Stomach (tissue), 9 donors: Measurements from ENCODE around the gene PSMD13. TPM values are rescaled to one million over a fixed set of nuclear protein-coding genes. Genes with fewer than 3 reads are reported as not detected.

Experiments
- DNase-seq, 2 donors: peaks; one replicate each; pipeline versions ENCODE4 v3.0.0 to v3.0.0-alpha.2; 2013 to 2019
- H3K27ac ChIP-seq, 5 donors: fragments of 200-600 bp in 4 of 5; sonication (generic) in 4 of 5; one replicate each; pipeline ENCODE4 v1.5.1; 2013 to 2019; ENCODE audit warnings: mild to moderate bottlenecking in 1 of 5, moderate library complexity in 1 of 5
- H3K27me3 ChIP-seq, 3 donors: fragments of 200-600 bp; sonication (generic); one replicate each; pipeline ENCODE4 v1.5.1; 2017 to 2019; ENCODE audit warnings: mixed run types in 1 of 3
- H3K36me3 ChIP-seq, 4 donors: fragments of 200-600 bp; sonication (generic); 1 replicate in 3 of 4; 2 replicates in 1 of 4; pipeline ENCODE4 v1.5.1; 2016 to 2019
- H3K4me1 ChIP-seq, 4 donors: fragments of 200-600 bp; sonication (generic); one replicate each; pipeline ENCODE4 v1.5.1; 2016 to 2019
- H3K4me3 ChIP-seq, 4 donors: fragments of 200-600 bp; sonication (generic) in 3 of 4; one replicate each; pipeline ENCODE4 v1.5.1; 2016 to 2019; ENCODE audit warnings: mild to moderate bottlenecking in 1 of 4
- H3K9me3 ChIP-seq, 4 donors: fragments of 200-600 bp; sonication (generic); one replicate each; pipeline ENCODE4 v1.5.1; 2016 to 2019
- CTCF ChIP-seq, 7 experiments: fragments of 450-650 bp in 4 of 7; fragments of 200-600 bp in 3 of 7; sonication (generic) in 3 of 7; IDR thresholded peaks; one replicate each; pipeline ENCODE4 v1.5.1; 2016 to 2019; ENCODE audit warnings: antibody characterized with exemption in 7 of 7, control low read depth in 2 of 7, mild to moderate bottlenecking in 1 of 7
- EP300 ChIP-seq: sonication (generic); formaldehyde crosslinking; IDR thresholded peaks from one replicate; pipeline ENCODE4 v1.6.1; 2017; ENCODE audit warnings: antibody characterized with exemption
- POLR2A ChIP-seq, 4 donors: fragments of 450-650 bp; IDR thresholded peaks; one replicate each; pipeline ENCODE4 v1.6.1; 2016; ENCODE audit warnings: antibody characterized with exemption in 4 of 4, control low read depth in 2 of 4, mild to moderate bottlenecking in 1 of 4, moderate library complexity in 1 of 4
- POLR2AphosphoS5 ChIP-seq, 3 donors: sonication (generic); formaldehyde crosslinking; IDR thresholded peaks; one replicate each; pipeline ENCODE4 v1.6.1; 2016; ENCODE audit warnings: antibody characterized with exemption in 3 of 3
- WGBS, 5 donors: extraction: QIAGEN DNeasy Blood & Tissue Kit in 3 of 5; methylation state at CpG; one replicate each; pipeline versions ENCODE4 v1.1.5 to v1.1.7; 2013 to 2018; 5-methylcytosine and 5-hydroxymethylcytosine counted together
- intact Hi-C: fragments of 100-400 bp; cut with DNase I; formaldehyde crosslinking; loops from one replicate; pipeline ENCODE4 v1.15.1; 2023; ENCODE audit warnings: low total_unique reads
- polyA plus RNA-seq, 3 donors: library from polyadenylated mRNA; stranded (reverse); fragments of 200-250 nt; gene quantifications; one replicate each; pipeline ENCODE4 v1.2.3, GENCODE V29; 2013
- total RNA-seq, 5 donors: library from RNA; depleted of rRNA; stranded (reverse); fragments of >200 nt; gene quantifications; one replicate each; pipeline versions ENCODE4 v1.1.0 to v1.2.3, GENCODE V29; 2014 to 2016
- donor health status: healthy with polysubstance abuse.
- donor health status: Bipolar disorder and iron deficiency.
- donor health status: healthy.

PSMD13 gene
- total and polyA plus RNA-seq, 8 donors = 36.2 to 132 (median 111) TPM

- Histone ChIP-seq H3K27me3 (peaks cover 36 to 91% (median 64%) of the 10 kb centered on the region in 3 donors), H3K4me1 (peaks cover 19 to 42% (median 32%) of the 10 kb centered on the region in 4 donors), H3K4me3 (peak overlapping the region in 1 of 4 donors; percentile 46), H3K9me3 (no peaks in the 10 kb centered on the region), H3K27ac (no peak overlapping the region), H3K36me3 (no peaks in the 10 kb centered on the region)
- no peak for DNase-seq
- WGBS, 5 donors = 55 to 70% (median 65%) methylated on average over 10 to 13 of the region's 13 CpGs
- no peak for TF ChIP-seq POLR2AphosphoS5 (IDR thresholded peaks at IDR 0.05)
- TF ChIP-seq EP300 = no peak
- no peak for TF ChIP-seq POLR2A (IDR thresholded peaks at IDR 0.05)
- no peak for TF ChIP-seq CTCF (IDR thresholded peaks at IDR 0.05)
- intact Hi-C loops = no loop called here
These were observed 46.0 kb downstream of the PSMD13 start for GRCh38 chr11:282630-283360.

- no peaks in the 10 kb centered on the region for H3K36me3 ChIP-seq
- peaks cover 32 to 90% (median 60%) of the 10 kb centered on the region in 3 donors for H3K27me3 ChIP-seq
- intact Hi-C loops = no loop called here
- DNase-seq = no peak
- no peak overlapping the region for H3K4me3 ChIP-seq
- no peak overlapping the region for H3K27ac ChIP-seq
- TF ChIP-seq POLR2A (IDR thresholded peaks at IDR 0.05) (no peak), EP300 (no peak), POLR2AphosphoS5 (IDR thresholded peaks at IDR 0.05) (no peak), CTCF (IDR thresholded peaks at IDR 0.05) (no peak)
- WGBS, 5 donors = 73 to 90% (median 85%) methylated on average over 22 to 23 of the region's 23 CpGs
- no peaks in the 10 kb centered on the region for H3K9me3 ChIP-seq
- H3K4me1 ChIP-seq = peaks cover 22 to 47% (median 39%) of the 10 kb centered on the region in 4 donors
These were observed 46.8 kb downstream of the PSMD13 start for GRCh38 chr11:283405-284104.

DNA sequence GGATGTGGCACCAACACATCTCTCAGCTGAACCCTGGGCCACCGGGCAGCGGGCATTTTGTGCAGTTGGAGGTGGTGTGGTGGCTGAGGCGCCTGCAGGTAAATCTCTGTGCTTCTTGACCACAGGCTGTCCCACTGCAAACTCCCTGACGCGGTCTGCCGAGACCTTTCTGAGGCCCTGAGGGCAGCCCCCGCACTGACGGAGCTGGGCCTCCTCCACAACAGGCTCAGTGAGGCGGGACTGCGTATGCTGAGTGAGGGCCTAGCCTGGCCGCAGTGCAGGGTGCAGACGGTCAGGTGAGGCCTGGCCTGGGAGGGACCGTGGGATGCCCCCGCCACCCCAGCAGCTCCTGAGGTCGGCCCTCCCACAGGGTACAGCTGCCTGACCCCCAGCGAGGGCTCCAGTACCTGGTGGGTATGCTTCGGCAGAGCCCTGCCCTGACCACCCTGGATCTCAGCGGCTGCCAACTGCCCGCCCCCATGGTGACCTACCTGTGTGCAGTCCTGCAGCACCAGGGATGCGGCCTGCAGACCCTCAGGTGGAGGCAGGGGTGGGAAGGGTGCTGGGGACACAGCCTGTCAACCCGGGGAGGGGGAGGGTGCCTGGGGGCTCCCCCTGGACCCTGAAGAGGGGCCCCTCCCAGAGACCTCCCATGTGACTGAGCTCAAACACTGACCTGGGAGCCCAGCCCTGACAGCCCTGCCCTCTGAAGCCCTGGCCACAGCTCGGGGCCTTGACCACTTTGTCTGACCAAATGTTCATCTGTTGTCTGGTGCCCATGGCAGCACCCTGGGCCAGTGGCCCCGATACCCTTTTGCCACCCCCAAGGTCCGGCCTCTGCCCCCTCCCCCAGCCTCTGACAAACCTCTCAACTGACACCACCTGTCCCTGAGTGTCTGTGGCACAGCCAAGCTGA lies 47.6 kb downstream of the PSMD13 start:
- WGBS, 5 donors = 77 to 85% (median 83%) methylated on average over 17 to 24 of the region's 24 CpGs
- TF ChIP-seq POLR2AphosphoS5 (IDR thresholded peaks at IDR 0.05) = no peak
- TF ChIP-seq POLR2A (IDR thresholded peaks at IDR 0.05) = no peak
- TF ChIP-seq CTCF (IDR thresholded peaks at IDR 0.05) = no peak
- TF ChIP-seq EP300 = no peak
- H3K9me3 ChIP-seq = no peaks in the 10 kb centered on the region
- H3K4me1 ChIP-seq = peaks cover 22 to 45% (median 37%) of the 10 kb centered on the region in 4 donors
- H3K27ac ChIP-seq = no peak overlapping the region
- intact Hi-C loops = no loop called here
- no peak overlapping the region for H3K4me3 ChIP-seq
- H3K27me3 ChIP-seq = peaks cover 24 to 82% (median 52%) of the 10 kb centered on the region in 3 donors
- H3K36me3 ChIP-seq = no peaks in the 10 kb centered on the region
- DNase-seq = peak in 1 of 2 donors; percentile 4
